Measurements from ENCODE around the gene ARHGAP42.
"Not testable (repeated sequence)": the region's sequence is repeated elsewhere in the genome, so short reads cannot be mapped to it uniquely, and the experiment has no call there.

Gene ARHGAP42

GRCh38 chr11:100687054-100687629, at the start of gene ARHGAP42:
ARHGAP42 (plus strand) TSS chr11:100687288; CDS start chr11:100687679, 391 bp downstream.
- DNase-seq (ENCODE audit: low read depth), result no peak

- DNase-seq (ENCODE audit: low read depth), result no peak
Measured at GRCh38 chr11:100637706-100638105, 49.4 kb upstream of the ARHGAP42 start.

GRCh38 chr11:100638648-100639047, 48.4 kb upstream of the ARHGAP42 start:
- no peak for DNase-seq (ENCODE audit: low read depth)

GRCh38 chr11:100639140-100639539, 47.9 kb upstream of the ARHGAP42 start:
- no peak for DNase-seq (ENCODE audit: low read depth)

- no peak for DNase-seq (ENCODE audit: low read depth)
Measured at GRCh38 chr11:100640071-100640470, 47.0 kb upstream of the ARHGAP42 start.

GRCh38 chr11:100640646-100641045, 46.4 kb upstream of the ARHGAP42 start:
- DNase-seq (ENCODE audit: low read depth), result no peak

- no peak for DNase-seq (ENCODE audit: low read depth)
Measured at GRCh38 chr11:100641456-100641855, 45.6 kb upstream of the ARHGAP42 start.

- DNase-seq (ENCODE audit: low read depth), result no peak
Measured at GRCh38 chr11:100646545-100646944, 40.5 kb upstream of the ARHGAP42 start.

- no peak for DNase-seq (ENCODE audit: low read depth)
Measured at GRCh38 chr11:100647861-100648260, 39.2 kb upstream of the ARHGAP42 start.

- DNase-seq (ENCODE audit: low read depth), result no peak
Measured at GRCh38 chr11:100663583-100663982, 23.5 kb upstream of the ARHGAP42 start.

- no peak for DNase-seq (ENCODE audit: low read depth)
Measured at GRCh38 chr11:100663996-100664395, 23.1 kb upstream of the ARHGAP42 start.

GRCh38 chr11:100666816-100667215, 20.3 kb upstream of the ARHGAP42 start:
- not testable (repeated sequence) for DNase-seq (ENCODE audit: low read depth)

GRCh38 chr11:100667449-100667848, 19.6 kb upstream of the ARHGAP42 start:
- no peak for DNase-seq (ENCODE audit: low read depth)

- DNase-seq (ENCODE audit: low read depth), result no peak
Measured at GRCh38 chr11:100670140-100670539, 16.9 kb upstream of the ARHGAP42 start.

GRCh38 chr11:100671471-100671870, 15.6 kb upstream of the ARHGAP42 start:
- no peak for DNase-seq (ENCODE audit: low read depth)

GRCh38 chr11:100672498-100673033, 14.5 kb upstream of the ARHGAP42 start:
- no peak for DNase-seq (ENCODE audit: low read depth)

- DNase-seq (ENCODE audit: low read depth), result no peak
Measured at GRCh38 chr11:100673063-100673462, 14.0 kb upstream of the ARHGAP42 start.

- DNase-seq (ENCODE audit: low read depth), result no peak
Measured at GRCh38 chr11:100674212-100674611, 12.9 kb upstream of the ARHGAP42 start.

- no peak for DNase-seq (ENCODE audit: low read depth)
Measured at GRCh38 chr11:100675115-100675650, 11.9 kb upstream of the ARHGAP42 start.

- DNase-seq (ENCODE audit: low read depth), result no peak
Measured at GRCh38 chr11:100676901-100677300, 10.2 kb upstream of the ARHGAP42 start.

- DNase-seq (ENCODE audit: low read depth), result no peak
Measured at GRCh38 chr11:100677796-100678195, 9.3 kb upstream of the ARHGAP42 start.

- DNase-seq (ENCODE audit: low read depth), result no peak
Measured at GRCh38 chr11:100680070-100680469, 7.0 kb upstream of the ARHGAP42 start.

- DNase-seq (ENCODE audit: low read depth), result no peak
Measured at GRCh38 chr11:100681064-100681502, 6.0 kb upstream of the ARHGAP42 start.
